Nephron (organoid): Measurements from ENCODE around the gene GATA6.

ENCODE experiments used
- H3K27ac Mint-ChIP-seq, 3 experiments: 2 replicates each; pipeline ENCODE4 v1.8.0; 2020; ENCODE audit warnings: mixed read lengths in 3 of 3, mild to moderate bottlenecking in 2 of 3, moderate library complexity in 1 of 3
- H3K27me3 Mint-ChIP-seq: 2 replicates; pipeline ENCODE4 v1.8.0; 2021; ENCODE audit warnings: low read depth, mild to moderate bottlenecking, moderate library complexity, mixed read lengths
- H3K36me3 Mint-ChIP-seq: 2 replicates; pipeline ENCODE4 v1.8.0; 2020; ENCODE audit warnings: low read depth, mixed read lengths
- H3K4me1 Mint-ChIP-seq: 2 replicates; pipeline ENCODE4 v1.8.0; 2020; ENCODE audit warnings: mixed read lengths
- H3K4me3 Mint-ChIP-seq, 3 experiments: 2 replicates each; pipeline ENCODE4 v1.8.0; 2020; ENCODE audit warnings: mild to moderate bottlenecking in 3 of 3, mixed read lengths in 3 of 3, moderate library complexity in 2 of 3
- H3K9me3 Mint-ChIP-seq: 2 replicates; pipeline ENCODE4 v1.8.0; 2020; ENCODE audit warnings: mixed read lengths
- CTCF ChIP-seq, 3 experiments: fragments of 200-600 bp; sonication (generic); IDR thresholded peaks; one replicate each; pipeline ENCODE4 v1.5.0; 2021; ENCODE audit warnings: antibody characterized with exemption in 3 of 3; ENCODE audit not compliant: unreplicated experiment in 3 of 3

Gene GATA6

GRCh38 chr18:22250591-22250996 lies 81.2 kb downstream of the GATA6 start:
- Mint-ChIP-seq H3K4me1 (peaks cover 21% of the 10 kb centered on the region), H3K4me3 (no peak overlapping the region), H3K27ac (no peak overlapping the region), H3K27me3 (peaks cover 22% of the 10 kb centered on the region), H3K36me3 (no peaks in the 10 kb centered on the region), H3K9me3 (no peaks in the 10 kb centered on the region)
- no peak for TF ChIP-seq CTCF (IDR thresholded peaks at IDR 0.05; ENCODE audit: unreplicated experiment in 3 of 3)
